ENCODE results near the gene ZNF33A. TPM values are rescaled to one million over a fixed set of nuclear protein-coding genes. Genes with fewer than 3 reads are reported as not detected.

ZNF33A gene
- 6.1 and 7.0 TPM in 2 replicates for total RNA-seq

DNA sequence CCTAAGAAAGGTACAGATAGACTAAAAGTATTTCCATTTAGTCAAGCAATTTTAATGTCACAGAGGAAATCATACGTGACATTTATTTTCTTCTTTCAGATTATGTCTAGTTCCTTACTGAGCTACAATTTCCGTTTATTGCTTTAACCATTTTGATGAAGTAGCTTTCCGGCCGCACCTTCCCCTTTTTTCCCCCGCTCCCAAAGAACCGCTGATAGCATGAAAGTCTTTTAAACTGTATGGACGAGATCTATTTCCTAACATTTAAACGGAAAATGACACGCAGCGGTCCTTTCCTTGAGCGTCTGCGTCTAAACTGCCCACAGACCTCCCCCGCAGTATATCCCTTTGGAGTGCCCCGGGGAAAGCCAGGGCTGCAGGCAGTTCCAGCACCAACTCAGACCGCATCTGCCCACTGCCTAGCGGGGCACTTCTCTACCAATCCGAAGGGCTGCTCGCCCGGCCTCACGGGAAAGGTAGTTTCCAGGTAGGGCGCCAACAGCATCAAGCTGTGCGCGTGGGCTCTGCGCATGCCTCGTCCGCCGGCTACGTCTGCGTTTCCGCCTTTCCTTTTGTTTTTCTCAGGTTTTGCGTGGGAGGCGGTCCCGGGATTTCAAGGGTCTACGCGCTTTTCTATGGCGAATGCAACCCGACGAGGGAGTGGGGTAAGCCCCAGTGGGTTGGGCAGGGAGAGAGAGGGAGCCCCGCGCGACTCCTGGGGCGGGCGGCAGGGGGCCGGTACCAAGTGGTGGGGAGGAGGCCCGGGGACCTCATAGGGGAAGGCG lies at the start of gene ZNF33A:
Gene ZNF33A (plus strand): TSS at position 557 of the 785 bp plus-strand sequence. CDS start 1,667 bp downstream, outside the sequence.

DNA sequence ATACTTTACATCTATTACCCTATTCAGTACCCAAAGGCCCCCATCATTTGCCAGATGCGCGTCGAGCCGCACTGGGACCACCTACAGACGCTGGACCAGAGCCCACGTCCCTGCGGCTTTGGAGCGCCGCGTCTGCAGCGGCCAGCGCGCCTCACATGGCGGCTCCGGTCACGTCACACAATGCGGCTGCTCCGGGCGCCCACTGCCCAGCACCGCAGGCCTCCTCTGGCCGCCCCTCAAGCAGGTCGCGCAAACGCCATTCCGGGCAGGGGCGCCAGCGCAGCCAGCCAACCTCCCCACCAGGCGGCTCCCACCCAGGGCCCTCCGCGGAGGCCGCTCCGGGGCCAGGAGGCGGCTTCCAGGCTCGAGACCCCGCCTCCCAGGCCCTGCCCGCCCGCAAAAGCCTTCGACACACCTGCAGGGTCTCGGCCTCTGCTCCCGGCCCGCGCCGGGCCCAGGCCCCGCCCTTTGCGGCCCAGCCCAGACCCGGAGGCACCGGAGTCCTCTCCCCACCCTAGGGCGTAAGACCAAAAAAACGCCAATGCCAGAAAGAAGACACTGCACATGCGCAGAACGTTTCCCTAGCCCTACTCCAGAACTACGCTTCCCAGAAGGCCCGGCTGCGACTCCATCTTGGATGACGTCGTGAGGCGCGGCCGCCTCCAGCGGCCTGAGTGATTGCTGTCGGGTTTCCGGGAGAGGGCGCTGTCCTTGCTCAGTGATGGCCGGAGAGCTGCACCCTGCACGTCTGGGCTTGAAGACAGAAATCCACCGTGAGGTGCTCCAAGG lies 34.2 kb upstream of the ZNF33A start, which contains the start of gene ZNF25:
Gene ZNF25 (minus strand): TSS at position 557 of the 789 bp plus-strand sequence. CDS start 4,925 bp downstream, outside the sequence.

DNA sequence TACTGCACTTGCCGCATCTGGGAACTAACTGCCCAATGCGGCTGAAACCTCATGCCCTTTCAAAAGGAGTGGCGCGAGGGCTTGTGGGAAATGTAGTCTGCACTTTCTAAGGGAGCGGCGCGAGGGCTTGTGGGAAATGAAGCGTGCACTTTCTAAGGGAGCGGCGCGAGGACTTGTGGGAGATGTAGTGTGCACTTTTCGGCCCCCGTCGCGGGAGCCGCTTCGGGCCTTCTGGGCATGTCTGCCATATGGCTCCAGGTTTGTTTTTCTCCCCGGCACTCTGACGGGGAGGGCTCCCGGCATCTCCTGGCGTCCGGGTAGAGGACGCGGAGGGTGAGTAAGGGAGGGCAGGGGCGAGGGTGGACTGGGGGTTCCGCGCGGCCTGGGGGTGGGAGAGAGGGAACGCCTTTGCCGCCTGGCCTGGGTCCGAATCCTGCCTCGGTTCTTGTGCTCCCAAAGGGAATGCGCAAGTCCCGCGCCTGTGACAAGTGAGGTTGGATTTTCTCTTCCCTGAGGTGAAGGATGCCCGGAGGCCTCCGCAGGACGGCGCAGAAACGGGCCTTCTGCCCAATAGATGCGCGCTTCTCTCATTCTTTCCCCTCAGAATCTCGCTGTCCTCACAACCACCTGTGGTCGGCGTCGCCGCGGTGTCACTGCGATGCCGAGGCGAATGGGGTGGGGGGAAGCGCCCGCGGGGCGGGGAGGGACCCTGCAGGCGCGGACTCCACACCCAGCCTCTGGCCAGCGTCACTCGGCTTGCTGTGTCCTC lies 83.9 kb downstream of the ZNF33A start, which contains the start of gene ZNF37A:
Gene ZNF37A (plus strand): TSS at position 180 of the 769 bp plus-strand sequence. CDS start 2,281 bp downstream, outside the sequence.

Small RNAs within 50 kb of the gene (small RNA-seq; reads per million reads assigned to genes)
- not detected for gene AL161931.1
- not detected for gene FXYD6P2
- not detected for gene RF00019
- gene RNU6-795P: not detected

Other genes starting within 250 kb of the ZNF33A start
- 4.7 and 7.0 TPM in 2 replicates for gene ZNF248, start 153.1 kb upstream of the ZNF33A start, total RNA-seq
- gene ZNF25, start 34.0 kb upstream of the ZNF33A start, total RNA-seq: 6.8 and 7.0 TPM in 2 replicates
- 9.6 and 11.7 TPM in 2 replicates for gene ZNF37A, start 83.7 kb downstream of the ZNF33A start, total RNA-seq